PFSK-1 (cell line): ENCODE data around the gene TM9SF2.

ENCODE experiments used
- POLR2AphosphoS5 ChIP-seq: IDR thresholded peaks from 2 replicates; pipeline ENCODE4 v1.6.1; 2012; ENCODE audit warnings: low read depth, mild to moderate bottlenecking, control low read depth, low read length, moderate library complexity
- SIN3A ChIP-seq: IDR thresholded peaks from 2 replicates; pipeline ENCODE4 v1.6.1; 2012; ENCODE audit warnings: mild to moderate bottlenecking, low read length, moderate library complexity, borderline replicate concordance; ENCODE audit not compliant: insufficient read depth
- TAF1 ChIP-seq: IDR thresholded peaks from 2 replicates; pipeline ENCODE4 v1.6.1; 2012; ENCODE audit warnings: low read length, control low read depth, borderline replicate concordance; ENCODE audit not compliant: insufficient read depth
- TF ChIP-seq, protein P1 (sequence below), 2 experiments: IDR thresholded peaks; 2 replicates each; pipeline versions ENCODE4 v1.6.1 to v1.8.0; 2011 to 2012; ENCODE audit warnings: low read depth in 2 of 2, low read length in 2 of 2, control low read depth in 1 of 2, inconsistent platforms in 1 of 2, mild to moderate bottlenecking in 1 of 2, moderate library complexity in 1 of 2; ENCODE audit not compliant: insufficient read depth in 1 of 2

DNA sequence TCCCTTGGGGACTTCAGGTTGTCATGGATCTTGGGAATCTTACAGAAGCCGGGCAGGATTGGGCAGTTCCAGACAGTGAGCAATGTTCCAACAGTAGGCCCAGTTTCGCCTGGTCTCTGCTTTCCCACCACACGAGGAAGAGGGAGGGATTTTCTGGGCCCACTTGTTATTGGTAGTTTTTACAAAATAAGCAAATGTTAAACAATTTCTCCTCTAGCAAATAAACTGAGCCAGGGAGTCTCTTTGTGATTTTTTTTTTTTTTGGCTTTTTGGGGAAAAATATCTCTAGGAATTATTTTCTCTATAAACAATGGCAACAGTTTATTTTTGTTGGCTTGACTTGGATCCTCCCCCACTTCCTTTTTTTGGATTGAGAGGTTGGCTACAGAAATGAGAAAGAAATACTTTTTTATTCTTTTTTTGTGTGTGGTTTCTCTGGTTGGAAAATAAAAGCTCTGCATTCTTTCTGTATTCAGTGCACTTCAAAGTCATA, 89.3 kb downstream of the TM9SF2 start:
- no peak for TF ChIP-seq POLR2AphosphoS5
- TF ChIP-seq SIN3A, result no peak
- no peak for TF ChIP-seq TAF1
- TF ChIP-seq, protein P1, sequence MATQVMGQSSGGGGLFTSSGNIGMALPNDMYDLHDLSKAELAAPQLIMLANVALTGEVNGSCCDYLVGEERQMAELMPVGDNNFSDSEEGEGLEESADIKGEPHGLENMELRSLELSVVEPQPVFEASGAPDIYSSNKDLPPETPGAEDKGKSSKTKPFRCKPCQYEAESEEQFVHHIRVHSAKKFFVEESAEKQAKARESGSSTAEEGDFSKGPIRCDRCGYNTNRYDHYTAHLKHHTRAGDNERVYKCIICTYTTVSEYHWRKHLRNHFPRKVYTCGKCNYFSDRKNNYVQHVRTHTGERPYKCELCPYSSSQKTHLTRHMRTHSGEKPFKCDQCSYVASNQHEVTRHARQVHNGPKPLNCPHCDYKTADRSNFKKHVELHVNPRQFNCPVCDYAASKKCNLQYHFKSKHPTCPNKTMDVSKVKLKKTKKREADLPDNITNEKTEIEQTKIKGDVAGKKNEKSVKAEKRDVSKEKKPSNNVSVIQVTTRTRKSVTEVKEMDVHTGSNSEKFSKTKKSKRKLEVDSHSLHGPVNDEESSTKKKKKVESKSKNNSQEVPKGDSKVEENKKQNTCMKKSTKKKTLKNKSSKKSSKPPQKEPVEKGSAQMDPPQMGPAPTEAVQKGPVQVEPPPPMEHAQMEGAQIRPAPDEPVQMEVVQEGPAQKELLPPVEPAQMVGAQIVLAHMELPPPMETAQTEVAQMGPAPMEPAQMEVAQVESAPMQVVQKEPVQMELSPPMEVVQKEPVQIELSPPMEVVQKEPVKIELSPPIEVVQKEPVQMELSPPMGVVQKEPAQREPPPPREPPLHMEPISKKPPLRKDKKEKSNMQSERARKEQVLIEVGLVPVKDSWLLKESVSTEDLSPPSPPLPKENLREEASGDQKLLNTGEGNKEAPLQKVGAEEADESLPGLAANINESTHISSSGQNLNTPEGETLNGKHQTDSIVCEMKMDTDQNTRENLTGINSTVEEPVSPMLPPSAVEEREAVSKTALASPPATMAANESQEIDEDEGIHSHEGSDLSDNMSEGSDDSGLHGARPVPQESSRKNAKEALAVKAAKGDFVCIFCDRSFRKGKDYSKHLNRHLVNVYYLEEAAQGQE (IDR thresholded peaks at IDR 0.05; ENCODE audit: insufficient read depth in 1 of 2, low read depth in 2 of 2, low read length in 2 of 2), result no peak
